WI38 (cell line): Measurements from ENCODE around the gene ERICH2.

Experiments used
- H3K4me3 ChIP-seq: 2 replicates; pipeline ENCODE4 v1.5.1; 2011; ENCODE audit warnings: low read depth, mild to moderate bottlenecking, control low read depth, low read length
- TF ChIP-seq, protein P1 (sequence below): IDR thresholded peaks from 2 replicates; pipeline ENCODE4 v1.5.1; 2012; ENCODE audit warnings: low read depth, mild to moderate bottlenecking, control low read depth, low read length

The ERICH2 gene

DNA sequence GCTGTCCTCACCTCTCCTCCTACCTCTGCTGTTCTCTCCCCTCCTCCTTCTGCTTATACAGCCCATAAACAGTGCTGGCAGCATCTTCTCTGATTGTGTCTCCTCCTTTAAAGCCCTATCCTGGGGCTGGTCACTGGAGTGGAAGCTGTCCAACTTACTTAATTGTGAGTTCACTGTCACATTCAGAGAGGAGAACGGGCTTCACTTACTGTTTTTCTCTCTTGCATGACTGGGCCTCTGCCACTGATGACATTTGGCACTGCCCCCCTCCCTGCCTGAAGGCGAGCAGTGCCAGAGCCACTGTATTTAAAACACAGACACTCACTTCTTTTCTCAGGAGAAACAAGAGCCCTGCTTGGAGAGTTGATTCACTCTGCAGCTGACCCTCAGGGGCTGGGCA lies 58.9 kb downstream of the ERICH2 start:
- H3K4me3 ChIP-seq = no peak overlapping the region
- TF ChIP-seq, protein P1, sequence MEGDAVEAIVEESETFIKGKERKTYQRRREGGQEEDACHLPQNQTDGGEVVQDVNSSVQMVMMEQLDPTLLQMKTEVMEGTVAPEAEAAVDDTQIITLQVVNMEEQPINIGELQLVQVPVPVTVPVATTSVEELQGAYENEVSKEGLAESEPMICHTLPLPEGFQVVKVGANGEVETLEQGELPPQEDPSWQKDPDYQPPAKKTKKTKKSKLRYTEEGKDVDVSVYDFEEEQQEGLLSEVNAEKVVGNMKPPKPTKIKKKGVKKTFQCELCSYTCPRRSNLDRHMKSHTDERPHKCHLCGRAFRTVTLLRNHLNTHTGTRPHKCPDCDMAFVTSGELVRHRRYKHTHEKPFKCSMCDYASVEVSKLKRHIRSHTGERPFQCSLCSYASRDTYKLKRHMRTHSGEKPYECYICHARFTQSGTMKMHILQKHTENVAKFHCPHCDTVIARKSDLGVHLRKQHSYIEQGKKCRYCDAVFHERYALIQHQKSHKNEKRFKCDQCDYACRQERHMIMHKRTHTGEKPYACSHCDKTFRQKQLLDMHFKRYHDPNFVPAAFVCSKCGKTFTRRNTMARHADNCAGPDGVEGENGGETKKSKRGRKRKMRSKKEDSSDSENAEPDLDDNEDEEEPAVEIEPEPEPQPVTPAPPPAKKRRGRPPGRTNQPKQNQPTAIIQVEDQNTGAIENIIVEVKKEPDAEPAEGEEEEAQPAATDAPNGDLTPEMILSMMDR = no peak

DNA sequence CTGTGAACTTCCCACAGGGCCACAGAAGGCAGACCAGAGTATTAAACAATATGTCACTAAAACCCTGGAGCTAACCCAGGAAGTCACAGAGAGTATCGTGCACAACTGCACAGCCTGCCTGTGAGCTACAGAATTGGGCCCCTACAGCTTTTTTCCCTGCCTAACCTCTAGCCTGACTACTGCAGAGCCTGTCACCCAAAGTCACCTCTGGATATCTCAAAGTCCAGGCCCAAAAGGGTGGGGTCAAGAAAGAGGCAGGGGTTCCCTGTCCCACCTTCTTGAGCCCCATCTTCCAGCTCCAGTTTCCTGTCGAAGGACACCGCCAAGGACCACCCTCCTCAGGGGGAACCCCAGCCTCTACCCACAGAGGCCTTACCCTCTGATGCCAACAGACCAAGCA lies 60.0 kb downstream of the ERICH2 start:
- H3K4me3 ChIP-seq = no peak overlapping the region
- TF ChIP-seq, protein P1 = no peak

DNA sequence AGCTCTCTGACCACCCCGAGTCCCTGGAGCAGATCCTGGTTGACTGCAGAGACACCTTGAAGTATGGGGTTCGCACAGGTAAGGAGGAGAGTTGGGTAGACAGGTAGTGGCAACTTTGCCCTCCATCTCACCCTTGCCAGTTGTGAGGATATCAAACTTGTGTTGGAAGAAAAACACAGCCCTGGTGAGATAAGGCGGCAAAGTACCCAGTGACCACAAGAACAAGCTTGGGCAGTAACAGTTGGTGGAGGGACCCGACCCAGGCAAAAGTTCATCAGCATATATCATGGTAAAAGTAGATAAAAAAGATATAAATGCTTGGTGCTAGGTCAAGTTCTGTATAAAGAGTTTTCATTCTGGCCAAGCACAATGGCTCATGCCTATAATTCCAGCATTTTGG lies 60.9 kb downstream of the ERICH2 start:
- no peak overlapping the region for H3K4me3 ChIP-seq
- TF ChIP-seq, protein P1 = no peak

DNA sequence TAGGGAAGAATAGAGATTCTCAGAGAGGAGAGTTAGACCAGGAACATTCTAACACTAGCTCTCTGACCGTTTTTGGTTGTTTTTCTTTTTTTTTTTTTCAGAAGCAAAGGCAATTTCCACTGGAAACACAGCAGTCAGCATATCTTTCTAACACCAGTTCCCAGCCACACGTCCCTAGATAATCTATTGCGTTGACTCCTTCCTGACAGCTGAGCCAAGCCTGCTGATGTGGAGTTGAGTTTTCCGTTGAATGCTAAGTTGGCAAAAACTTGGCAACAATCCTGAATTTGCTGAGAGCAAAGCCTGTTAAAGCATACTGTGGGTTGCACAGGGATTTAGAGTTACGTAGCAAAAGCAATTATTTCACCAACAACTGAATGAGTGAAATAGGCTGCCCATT lies 65.8 kb downstream of the ERICH2 start:
- H3K4me3 ChIP-seq = no peak overlapping the region
- TF ChIP-seq, protein P1 = no peak

DNA sequence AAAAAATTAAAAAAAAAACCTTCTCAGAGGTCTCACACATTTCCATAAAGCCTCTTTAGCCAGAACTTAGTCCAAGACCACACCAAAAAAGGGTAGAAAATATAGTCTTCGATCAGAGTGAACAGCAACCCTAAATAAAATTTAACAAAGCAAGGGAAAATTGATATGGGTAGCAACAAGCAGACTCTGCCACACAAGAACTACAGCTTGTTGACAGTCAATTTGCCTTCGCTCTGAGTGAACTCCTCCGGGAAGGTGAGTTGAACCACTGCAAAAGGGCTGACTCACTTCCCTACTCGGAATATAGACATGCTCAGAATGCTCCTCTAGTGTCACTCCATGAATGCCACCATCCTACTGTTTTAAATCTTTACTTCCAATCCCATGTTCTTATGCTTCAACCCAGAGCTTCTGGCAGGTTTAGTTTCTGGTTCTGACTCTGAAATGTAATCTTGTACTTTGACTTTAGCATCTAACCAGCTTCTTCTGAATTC lies 70.6 kb downstream of the ERICH2 start:
- no peak overlapping the region for H3K4me3 ChIP-seq
- TF ChIP-seq, protein P1 = no peak

DNA sequence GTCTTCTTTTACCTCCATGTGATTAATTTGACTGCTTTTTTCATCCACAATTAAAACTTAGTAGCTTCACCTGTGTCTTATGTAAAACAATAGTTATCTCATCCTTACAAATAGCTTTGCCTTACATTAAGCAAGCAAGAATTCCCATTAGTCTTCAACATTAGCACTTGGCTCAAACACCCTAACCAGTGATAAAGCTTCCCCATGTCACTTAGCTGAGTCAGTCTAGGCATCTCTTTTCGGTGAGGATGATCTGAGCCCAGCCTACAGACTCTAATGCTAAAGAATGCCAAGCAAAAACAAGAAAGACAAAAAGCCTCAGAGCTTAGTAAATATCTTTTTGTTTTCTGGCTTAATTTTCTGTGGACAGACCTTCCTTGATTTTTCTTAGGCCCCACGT lies 72.6 kb downstream of the ERICH2 start:
- H3K4me3 ChIP-seq = no peak overlapping the region
- TF ChIP-seq, protein P1 = no peak

DNA sequence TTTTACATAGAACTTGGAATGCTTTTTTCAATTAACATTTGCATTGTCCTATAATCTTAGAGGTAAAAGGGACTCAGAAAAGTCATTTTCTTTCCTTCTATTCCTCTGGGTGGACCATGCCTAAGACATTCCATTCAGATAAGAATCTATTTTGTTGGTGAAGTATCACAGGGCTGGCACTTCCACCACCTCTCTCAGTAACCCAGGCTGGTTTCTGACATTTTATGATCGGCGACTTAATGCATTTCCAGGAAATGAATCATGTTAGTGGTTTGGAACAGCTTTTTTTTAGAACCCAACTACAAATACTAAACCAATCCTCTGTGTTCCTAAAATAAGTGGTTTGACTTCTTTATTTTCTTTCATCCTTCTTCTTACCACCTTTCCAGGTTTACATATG lies 73.5 kb downstream of the ERICH2 start:
- H3K4me3 ChIP-seq = no peak overlapping the region
- TF ChIP-seq, protein P1 = no peak
